Activated T-cell treated with anti-CD3 and anti-CD28 coated beads, Interleukin-2, amount 50 U/mL, for 48 hours (primary cell): Measurements from ENCODE around the gene TMEM214.
A peak's percentile ranks its signal among the peaks of the same experiment; 100 is the strongest.

Experiments used
- DNase-seq, 2 experiments: peaks; one replicate each; pipeline ENCODE4 v3.0.0-alpha.2; 2020

Gene TMEM214

GRCh38 chr2:27013738-27014137 is 19.0 kb upstream of the TMEM214 start:
- no peak for DNase-seq

DNA sequence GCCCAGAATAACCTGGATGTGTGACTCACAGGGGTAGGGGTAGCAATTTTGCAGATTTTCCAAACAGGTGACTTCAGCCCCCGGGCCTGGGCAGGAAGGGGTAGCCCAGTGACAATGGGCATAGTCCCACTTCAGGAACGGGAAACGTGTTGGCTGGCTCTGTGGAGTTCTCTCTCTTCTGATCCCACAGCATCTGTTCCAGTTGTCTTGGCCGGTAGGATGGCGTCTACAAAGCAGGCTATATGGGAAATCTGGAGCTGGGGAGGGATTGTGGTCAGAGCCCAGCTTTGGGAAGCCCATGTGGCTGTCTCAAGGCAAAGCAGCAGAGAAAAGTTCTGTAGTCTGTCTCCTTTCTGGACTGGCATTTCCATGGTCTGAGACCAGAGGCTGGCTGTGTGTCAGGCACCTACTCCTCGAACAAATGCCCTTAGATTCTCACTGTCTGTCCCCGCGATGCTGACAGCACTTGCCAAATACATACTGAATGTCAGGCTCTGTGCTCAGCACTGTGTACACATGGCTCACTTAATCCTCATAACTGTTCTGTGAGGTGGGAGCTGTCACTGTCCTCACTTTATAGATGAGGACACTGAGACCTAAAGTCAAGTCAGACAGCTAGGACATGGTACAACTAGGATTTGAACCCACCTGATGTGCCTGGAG is 17.9 kb upstream of the TMEM214 start:
- no peak for DNase-seq

- DNase-seq: peak; percentile 59 to 60
Observed at GRCh38 chr2:27016801-27017325, 15.9 kb upstream of the TMEM214 start.

- no peak for DNase-seq
Observed at GRCh38 chr2:27018142-27018541, 14.6 kb upstream of the TMEM214 start.

DNA sequence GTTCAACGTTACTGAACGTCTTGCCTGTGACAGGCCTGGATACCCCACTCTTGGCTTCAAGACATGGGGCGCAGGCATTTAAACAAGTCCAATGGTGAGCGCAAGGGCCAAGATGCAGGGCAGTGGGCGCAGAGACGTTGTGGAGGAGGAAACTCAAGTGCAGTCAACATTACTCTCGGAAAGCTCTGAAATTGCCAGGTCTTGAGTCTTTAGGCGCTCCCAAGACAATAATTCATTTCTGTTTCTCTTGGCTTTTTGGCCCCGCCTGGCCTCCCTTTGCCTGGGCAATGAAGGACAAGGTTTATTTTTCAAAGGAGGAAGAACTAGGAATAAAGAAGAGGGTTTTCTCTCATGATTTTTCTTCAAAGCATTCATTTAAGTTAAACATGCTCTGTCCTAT is 13.3 kb upstream of the TMEM214 start:
- no peak for DNase-seq

DNA sequence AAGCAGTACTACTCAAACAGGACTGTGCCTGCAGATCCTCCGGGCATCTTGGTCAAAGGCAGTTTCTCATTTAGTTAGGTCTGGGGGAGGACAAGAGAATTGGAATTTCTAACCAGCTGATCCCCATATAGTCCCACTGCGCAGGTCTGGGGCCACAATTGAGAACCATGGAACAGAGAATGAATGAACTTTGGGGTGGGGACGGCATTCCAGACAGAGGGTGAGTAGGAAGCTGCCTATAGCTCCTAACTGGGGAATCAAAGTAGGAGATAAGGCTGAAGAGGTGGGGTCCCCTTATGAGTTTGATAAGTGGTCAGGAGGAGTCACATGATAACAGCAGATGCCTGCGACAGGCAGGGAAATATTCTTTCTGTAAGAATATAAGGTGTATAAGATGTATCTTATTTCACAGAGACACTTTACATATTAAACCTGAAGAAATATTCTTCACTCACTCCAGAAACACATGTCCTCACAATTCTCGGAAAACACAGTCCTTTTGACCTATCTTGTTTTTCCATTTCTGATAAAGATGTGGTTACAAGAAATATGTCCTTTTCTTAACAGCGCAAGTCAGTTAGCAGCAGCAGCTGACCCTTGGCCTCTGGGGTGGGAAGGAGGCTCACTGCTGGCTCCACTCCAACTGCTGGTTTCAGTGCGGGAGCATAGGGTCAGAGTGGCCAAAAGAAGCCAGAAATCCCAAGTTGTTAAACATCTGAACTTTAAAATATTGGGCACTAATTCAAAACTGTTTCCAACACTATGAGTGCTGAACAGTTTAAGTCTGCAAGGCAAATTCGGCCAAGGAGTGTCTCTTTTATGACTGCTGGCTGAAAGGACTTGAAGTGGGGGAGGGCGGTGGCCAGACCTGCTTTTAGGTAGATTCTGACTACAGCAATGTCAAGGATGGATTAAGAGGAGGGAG is 12.6 kb upstream of the TMEM214 start:
- no peak for DNase-seq

- no peak for DNase-seq
Observed at GRCh38 chr2:27021253-27022049, 11.3 kb upstream of the TMEM214 start.

GRCh38 chr2:27023740-27024139 is 9.0 kb upstream of the TMEM214 start:
- DNase-seq: no peak

DNA sequence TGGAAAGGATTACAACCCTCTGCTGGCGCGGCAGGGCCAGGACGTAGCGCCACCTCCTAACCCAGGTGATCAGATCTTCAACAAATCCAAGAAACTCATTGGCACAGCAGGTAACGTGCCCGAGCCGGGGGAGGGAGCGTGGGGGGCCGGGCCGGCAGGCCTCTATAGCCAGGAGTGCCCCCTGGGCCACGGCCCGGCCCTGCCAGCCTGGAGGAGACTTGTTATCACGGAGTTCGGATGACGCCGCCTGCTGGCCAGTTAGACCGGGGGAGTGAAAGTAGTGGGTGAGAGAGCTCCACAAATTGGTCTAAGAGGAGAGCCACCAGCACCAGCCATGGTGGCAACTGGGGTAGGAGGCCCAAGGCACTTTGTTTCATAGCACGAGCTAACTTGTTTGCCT is 8.6 kb upstream of the TMEM214 start:
- DNase-seq: no peak

- no peak for DNase-seq
Observed at GRCh38 chr2:27024812-27025211, 8.0 kb upstream of the TMEM214 start.

GRCh38 chr2:27025281-27025800 is 7.4 kb upstream of the TMEM214 start:
- DNase-seq: no peak

DNA sequence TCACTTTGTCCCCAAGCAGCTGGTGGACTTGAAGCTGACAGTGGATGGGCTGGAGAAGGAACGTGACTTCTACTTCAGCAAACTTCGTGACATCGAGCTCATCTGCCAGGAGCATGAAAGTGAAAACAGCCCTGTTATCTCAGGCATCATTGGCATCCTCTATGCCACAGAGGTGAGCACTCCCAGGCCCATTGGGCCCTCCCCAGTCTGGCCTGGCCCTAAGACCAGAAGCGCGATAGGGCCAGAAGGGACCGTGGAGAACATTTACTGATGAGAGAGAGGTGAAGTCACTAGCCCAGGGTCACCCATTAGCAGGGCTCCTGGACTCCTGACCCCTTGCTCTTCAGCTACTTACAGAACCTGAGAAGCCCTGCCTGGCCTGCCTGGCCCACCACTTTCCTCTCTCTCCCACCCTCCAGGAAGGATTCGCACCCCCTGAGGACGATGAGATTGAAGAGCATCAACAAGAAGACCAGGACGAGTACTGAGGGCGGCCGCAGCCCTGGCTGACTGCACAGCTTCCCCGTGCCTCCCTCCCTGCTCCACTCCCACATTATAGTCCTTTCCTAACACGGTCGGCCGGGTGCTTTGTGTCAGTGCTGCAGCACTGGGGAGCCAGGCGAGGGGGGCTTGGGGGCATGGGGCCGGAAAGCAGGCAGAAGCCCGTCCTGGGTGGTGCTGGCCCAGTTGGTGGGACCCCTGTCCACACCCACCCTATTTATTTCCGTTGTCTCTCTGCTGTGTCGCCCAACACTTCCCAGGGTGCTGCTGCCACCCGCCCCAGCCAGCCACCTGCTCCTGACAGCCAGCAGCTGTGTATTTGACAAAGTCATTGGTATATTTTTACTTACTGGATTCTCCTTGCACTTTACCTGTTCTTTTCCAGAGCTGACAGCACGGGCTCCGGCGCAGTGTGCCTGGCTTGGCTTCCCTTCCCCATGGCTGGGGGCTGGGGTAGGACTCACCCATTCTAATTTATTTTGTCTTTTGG is 6.6 kb upstream of the TMEM214 start:
- no peak for DNase-seq

DNA sequence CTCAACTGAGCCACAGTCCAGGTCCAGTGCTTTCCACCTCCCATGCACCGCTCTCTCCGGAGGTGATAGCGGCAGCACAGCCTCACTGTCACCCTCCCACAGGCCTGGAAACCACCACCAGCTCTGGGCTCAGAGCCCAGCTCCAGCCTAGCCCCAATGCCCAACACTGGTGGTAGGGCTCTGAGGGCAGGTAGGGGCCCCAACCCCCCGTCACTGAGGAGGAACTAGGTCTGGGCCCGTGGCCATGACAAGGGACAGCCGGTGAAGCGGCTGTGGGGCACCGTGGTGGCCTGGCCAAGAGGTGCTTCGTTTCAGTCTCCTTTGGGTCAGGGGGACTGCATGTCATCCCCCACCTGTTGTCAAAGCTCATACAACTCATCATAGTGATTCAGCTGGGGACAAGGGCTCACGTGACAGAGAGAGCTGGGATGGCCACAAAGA is 5.5 kb upstream of the TMEM214 start:
- DNase-seq: no peak

GRCh38 chr2:27029051-27029450 is 3.7 kb upstream of the TMEM214 start:
- no peak for DNase-seq

GRCh38 chr2:27033253-27033852 is 588 bp downstream of the TMEM214 start:
- DNase-seq: no peak

- DNase-seq: no peak
Observed at GRCh38 chr2:27038012-27038411, 5.2 kb downstream of the TMEM214 start.

- DNase-seq: no peak
Observed at GRCh38 chr2:27038631-27039339, 6.0 kb downstream of the TMEM214 start.

- DNase-seq: no peak
Observed at GRCh38 chr2:27039426-27039825, 6.7 kb downstream of the TMEM214 start.

DNA sequence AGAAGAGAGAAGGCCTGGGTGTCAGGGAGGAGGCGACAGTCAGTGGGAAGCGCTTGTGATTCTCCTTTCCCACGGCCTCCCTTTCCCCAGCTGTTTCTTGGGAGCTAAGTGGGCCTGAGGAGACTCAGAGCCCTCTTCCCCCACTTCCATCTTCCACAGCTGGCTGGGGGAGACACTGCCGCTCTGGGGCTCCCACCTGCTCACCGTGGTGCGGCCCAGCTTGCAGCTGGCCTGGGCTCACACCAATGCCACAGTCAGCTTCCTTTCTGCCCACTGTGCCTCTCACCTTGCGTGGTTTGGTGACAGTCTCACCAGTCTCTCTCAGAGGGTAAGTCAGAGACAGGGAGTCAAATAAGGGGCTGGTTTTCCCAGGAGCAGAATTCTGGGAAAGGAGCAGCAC is 7.1 kb downstream of the TMEM214 start:
- DNase-seq: no peak

DNA sequence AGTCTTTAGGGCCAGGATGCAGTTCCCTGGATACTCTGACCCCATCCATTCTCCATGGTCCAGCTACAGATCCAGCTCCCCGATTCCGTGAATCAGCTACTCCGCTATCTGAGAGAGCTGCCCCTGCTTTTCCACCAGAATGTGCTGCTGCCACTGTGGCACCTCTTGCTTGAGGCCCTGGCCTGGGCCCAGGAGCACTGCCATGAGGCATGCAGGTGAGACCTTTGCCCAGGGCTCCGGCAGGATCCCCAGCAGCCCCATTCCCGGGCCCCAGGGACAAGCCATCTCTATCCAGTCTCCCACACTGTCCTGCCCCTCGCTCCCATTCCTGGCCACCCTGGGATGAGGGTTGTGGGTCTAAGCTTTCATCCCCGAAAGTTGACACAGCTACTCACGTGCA is 7.5 kb downstream of the TMEM214 start:
- DNase-seq: no peak

DNA sequence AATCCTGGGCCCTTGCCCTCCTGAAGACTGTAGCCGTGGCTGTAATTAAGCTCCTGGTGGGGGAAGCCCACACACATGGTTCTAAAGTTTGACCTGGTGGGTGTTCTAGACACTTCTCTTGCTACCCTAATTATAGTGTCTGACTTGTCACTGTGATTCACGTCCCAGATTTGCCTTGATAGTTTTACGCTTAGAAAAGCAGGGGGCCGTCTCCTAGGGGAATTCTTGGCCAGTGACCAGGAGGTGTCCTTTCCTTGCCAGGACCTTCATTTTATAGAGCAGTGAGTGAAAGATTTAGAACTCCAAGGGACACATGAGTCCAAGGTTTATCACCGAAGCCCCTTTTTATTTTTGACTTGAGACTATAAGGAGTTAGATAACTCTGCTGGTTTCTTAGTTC is 9.0 kb downstream of the TMEM214 start:
- DNase-seq: no peak
